Astrocyte of the spinal cord (primary cell): Measurements from ENCODE around the gene RSPO4.

Experiments used
- DNase-seq: peaks from one replicate; pipeline ENCODE4 v3.0.0; 2011; ENCODE audit warnings: low read depth, low spot score
- H3K4me3 ChIP-seq: 2 replicates; pipeline ENCODE4 v1.5.1; 2011; ENCODE audit warnings: low read depth, mild to moderate bottlenecking, low read length, moderate library complexity
- CTCF ChIP-seq: IDR thresholded peaks from 2 replicates; pipeline ENCODE4 v1.5.1; 2012; ENCODE audit warnings: low read depth, mild to moderate bottlenecking, low read length, inconsistent platforms
- in situ Hi-C: cut with HindIII; loops from 2 replicates; pipeline ENCODE4 v1.10.0; 2017; ENCODE audit warnings: low sequenced_read_pairs

The RSPO4 gene

GRCh38 chr20:917416-917815 lies 84.7 kb downstream of the RSPO4 start:
- in situ Hi-C loops, result no loop called here
- no peak overlapping the region for H3K4me3 ChIP-seq
- no peak for TF ChIP-seq CTCF
- no peak for DNase-seq

- DNase-seq, result no peak
Observed at GRCh38 chr20:916825-917224, 85.3 kb downstream of the RSPO4 start.

GRCh38 chr20:916125-916799 lies 85.8 kb downstream of the RSPO4 start, which contains the start of gene ANGPT4:
TSS of gene ANGPT4 (minus strand) at chr20:916334. CDS start at chr20:916214, 120 bp downstream.
- in situ Hi-C loops, result no loop called here
- H3K4me3 ChIP-seq, result no peak within 1 kb of the TSS
- DNase-seq, result no peak
- no peak for TF ChIP-seq CTCF

More at GRCh38 chr20:916825-917224, 85.3 kb downstream of the RSPO4 start:
- TF ChIP-seq CTCF, result no peak
- in situ Hi-C loops, result no loop called here
- H3K4me3 ChIP-seq, result no peak overlapping the region

GRCh38 chr20:914727-915498 lies 87.2 kb downstream of the RSPO4 start:
- DNase-seq, result no peak
- in situ Hi-C loops, result no loop called here
- no peak overlapping the region for H3K4me3 ChIP-seq
- no peak for TF ChIP-seq CTCF

GRCh38 chr20:913306-913849 lies 88.7 kb downstream of the RSPO4 start:
- no peak overlapping the region for H3K4me3 ChIP-seq
- DNase-seq, result no peak
- TF ChIP-seq CTCF, result no peak
- in situ Hi-C loops, result no loop called here

GRCh38 chr20:911882-912600 lies 90.1 kb downstream of the RSPO4 start:
- H3K4me3 ChIP-seq, result no peak overlapping the region
- DNase-seq, result no peak
- no peak for TF ChIP-seq CTCF
- in situ Hi-C loops, result no loop called here
